ENCODE measurements around the gene ADAMTSL1.

The ADAMTSL1 gene

GRCh38 chr9:18463991-18464390 is 10.0 kb upstream of the ADAMTSL1 start:
- no peak for DNase-seq

- no peak for DNase-seq
Observed at GRCh38 chr9:18466101-18466500, 7.9 kb upstream of the ADAMTSL1 start.

- no peak for DNase-seq
Observed at GRCh38 chr9:18467696-18468095, 6.3 kb upstream of the ADAMTSL1 start.

- no peak for DNase-seq
Observed at GRCh38 chr9:18472435-18472834, 1.5 kb upstream of the ADAMTSL1 start.

- no peak for DNase-seq
Observed at GRCh38 chr9:18472841-18473251, 1.1 kb upstream of the ADAMTSL1 start.

GRCh38 chr9:18474783-18475182 is 830 bp downstream of the ADAMTSL1 start:
- DNase-seq = no peak

- no peak for DNase-seq
Observed at GRCh38 chr9:18477121-18477660, 3.2 kb downstream of the ADAMTSL1 start.

GRCh38 chr9:18477719-18478118 is 3.8 kb downstream of the ADAMTSL1 start:
- no peak for DNase-seq

GRCh38 chr9:18478501-18479361 is 4.8 kb downstream of the ADAMTSL1 start:
- DNase-seq = peak in 3 of 14 donors; percentile 4 to 37 (median 6)

- no peak for DNase-seq
Observed at GRCh38 chr9:18479405-18479804, 5.5 kb downstream of the ADAMTSL1 start.

GRCh38 chr9:18480662-18481093 is 6.7 kb downstream of the ADAMTSL1 start:
- no peak for DNase-seq

- DNase-seq = no peak
Observed at GRCh38 chr9:18482371-18482770, 8.4 kb downstream of the ADAMTSL1 start.

- no peak for DNase-seq
Observed at GRCh38 chr9:18485714-18486113, 11.8 kb downstream of the ADAMTSL1 start.

- no peak for DNase-seq
Observed at GRCh38 chr9:18487611-18488010, 13.7 kb downstream of the ADAMTSL1 start.

- DNase-seq = no peak
Observed at GRCh38 chr9:18488886-18489285, 14.9 kb downstream of the ADAMTSL1 start.

- no peak for DNase-seq
Observed at GRCh38 chr9:18489861-18490260, 15.9 kb downstream of the ADAMTSL1 start.

GRCh38 chr9:18490641-18491370 is 16.9 kb downstream of the ADAMTSL1 start:
- DNase-seq = no peak

- DNase-seq = no peak
Observed at GRCh38 chr9:18492612-18493011, 18.7 kb downstream of the ADAMTSL1 start.

- no peak for DNase-seq
Observed at GRCh38 chr9:18493451-18493993, 19.6 kb downstream of the ADAMTSL1 start.

GRCh38 chr9:18495065-18495464 is 21.1 kb downstream of the ADAMTSL1 start:
- no peak for DNase-seq

GRCh38 chr9:18496256-18497000 is 22.5 kb downstream of the ADAMTSL1 start:
- no peak for DNase-seq

- no peak for DNase-seq
Observed at GRCh38 chr9:18499062-18499461, 25.1 kb downstream of the ADAMTSL1 start.
